Measurements from ENCODE around the gene KDM6B.
A peak's percentile ranks its signal among the peaks of the same experiment; 100 is the strongest.

The KDM6B gene

GRCh38 chr17:7855660-7856010 lies 21.6 kb downstream of the KDM6B start:
- in situ Hi-C loops (cut with MboI; ENCODE audit: low pct_unique_long_range_greater_than_20kb, low sequenced_read_pairs, unreplicated experiment): no loop called here
- TF ChIP-seq CTCF (IDR thresholded peaks at IDR 0.05; ENCODE audit: extremely low read depth, insufficient read depth, missing control alignments): no peak
- no peak for DNase-seq (ENCODE audit: low spot score)

DNA sequence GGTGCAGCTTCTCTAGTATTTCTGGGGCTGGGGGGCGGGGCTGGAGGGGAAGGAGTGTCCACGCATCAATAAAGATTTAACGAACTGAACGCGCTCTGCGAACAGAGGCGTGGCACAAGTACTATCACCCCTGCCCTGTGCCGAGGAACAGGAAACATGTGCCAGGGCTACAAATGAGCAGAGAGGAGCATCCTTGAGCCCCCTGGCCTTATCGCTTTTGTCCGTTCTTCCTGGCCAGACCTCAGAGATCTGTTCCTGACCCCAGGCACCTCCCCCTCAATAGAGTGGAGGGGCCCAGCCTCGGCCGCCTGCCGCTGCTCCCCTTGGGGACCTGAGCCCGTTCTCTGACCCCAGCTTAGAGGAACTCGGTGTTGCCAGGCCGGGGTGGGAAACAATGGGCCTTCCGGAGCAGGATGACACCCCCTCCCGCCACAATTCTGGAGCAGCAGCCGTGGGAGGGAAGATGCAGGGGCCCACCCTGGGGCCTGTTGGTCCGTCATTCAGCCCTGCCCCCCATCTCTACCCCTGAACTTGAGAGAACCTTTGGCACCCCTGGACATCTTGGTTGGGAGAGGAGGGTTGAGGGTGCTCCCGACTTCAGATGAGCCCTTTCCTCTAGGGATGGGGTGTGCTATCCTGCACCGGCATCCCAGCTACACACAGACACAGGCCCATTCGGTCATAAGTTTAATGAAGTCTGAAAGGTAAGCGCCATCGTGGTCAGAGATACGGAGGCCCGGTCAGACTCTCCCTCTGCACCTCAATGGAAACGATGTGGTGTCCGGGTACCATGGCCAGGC lies 22.2 kb downstream of the KDM6B start:
- no peak for TF ChIP-seq CTCF (IDR thresholded peaks at IDR 0.05; ENCODE audit: extremely low read depth, insufficient read depth, missing control alignments)
- in situ Hi-C loops (cut with MboI; ENCODE audit: low pct_unique_long_range_greater_than_20kb, low sequenced_read_pairs, unreplicated experiment): no loop called here
- DNase-seq (ENCODE audit: low spot score): peak; percentile 51

GRCh38 chr17:7856811-7857712 lies 23.0 kb downstream of the KDM6B start, which contains the start of gene NAA38:
Gene NAA38, minus strand, starts transcription at chr17:7857559. Its CDS starts 96 bp downstream, at chr17:7857463.
- peak; percentile 95 for DNase-seq (ENCODE audit: low spot score)
- in situ Hi-C loops (cut with MboI; ENCODE audit: low pct_unique_long_range_greater_than_20kb, low sequenced_read_pairs, unreplicated experiment): no loop called here
- TF ChIP-seq CTCF (IDR thresholded peaks at IDR 0.05; ENCODE audit: extremely low read depth, insufficient read depth, missing control alignments): peak; percentile 60

- no peak for TF ChIP-seq CTCF (IDR thresholded peaks at IDR 0.05; ENCODE audit: extremely low read depth, insufficient read depth, missing control alignments)
These were observed 23.9 kb downstream of the KDM6B start, which contains the start of gene CYB5D1 for GRCh38 chr17:7857713-7858521. Gene CYB5D1, plus strand, starts transcription at chr17:7858003. Its CDS starts 132 bp downstream, at chr17:7858135.

GRCh38 chr17:7858522-7858810 lies 24.4 kb downstream of the KDM6B start:
- in situ Hi-C loops (cut with MboI; ENCODE audit: low pct_unique_long_range_greater_than_20kb, low sequenced_read_pairs, unreplicated experiment): no loop called here
- TF ChIP-seq CTCF (IDR thresholded peaks at IDR 0.05; ENCODE audit: extremely low read depth, insufficient read depth, missing control alignments): peak; percentile 13
- DNase-seq (ENCODE audit: low spot score): no peak

More at GRCh38 chr17:7857713-7858521, 23.9 kb downstream of the KDM6B start, which contains the start of gene CYB5D1:
- in situ Hi-C loops (cut with MboI; ENCODE audit: low pct_unique_long_range_greater_than_20kb, low sequenced_read_pairs, unreplicated experiment): no loop called here
- DNase-seq (ENCODE audit: low spot score): peak; percentile 78

DNA sequence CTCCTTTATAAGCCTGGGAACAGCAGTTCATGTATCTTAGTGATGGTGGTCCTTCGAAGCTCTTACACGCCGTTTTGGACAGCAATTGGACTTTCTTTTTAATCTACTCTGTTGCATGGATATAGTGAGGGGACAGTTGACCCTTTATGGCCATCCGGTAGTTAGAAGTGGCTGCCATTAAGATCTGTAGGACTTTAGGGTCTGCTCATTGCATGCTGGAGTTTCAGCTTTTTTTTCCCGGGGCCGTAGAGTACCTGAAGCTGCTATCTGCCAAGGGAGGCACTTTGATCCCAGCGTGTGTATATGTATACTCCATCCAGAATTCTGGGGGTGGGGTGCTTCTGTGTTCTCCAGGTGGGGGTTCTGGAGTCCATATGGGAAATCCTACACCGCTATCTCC lies 25.0 kb downstream of the KDM6B start:
- in situ Hi-C loops (cut with MboI; ENCODE audit: low pct_unique_long_range_greater_than_20kb, low sequenced_read_pairs, unreplicated experiment): no loop called here
- DNase-seq (ENCODE audit: low spot score): no peak
- TF ChIP-seq CTCF (IDR thresholded peaks at IDR 0.05; ENCODE audit: extremely low read depth, insufficient read depth, missing control alignments): no peak
